ENCODE data around the gene RAPGEF2. TPM values are rescaled to one million over a fixed set of nuclear protein-coding genes. Genes with fewer than 3 reads are reported as not detected.

Gene RAPGEF2
- total and polyA plus RNA-seq, 10 of the 15 experiments (the other 5 are each of a cell fraction or from before 2014, with no cell fraction given), result 0.31 to 24.0 (median 2.9) TPM

GRCh38 chr4:159303435-159303834 is 200.6 kb downstream of the RAPGEF2 start:
- Histone ChIP-seq H3K9me3 (replicated peaks; ENCODE audit: control insufficient read depth, insufficient read depth, low read length) (peaks cover 2% of the 10 kb centered on the region; the same call in 1 of the 3 replicates), H4K20me1 (ENCODE audit: control insufficient read depth, insufficient read depth) (no peaks in the 10 kb centered on the region), H2AFZ (ENCODE audit: control insufficient read depth, low read depth, low read length) (no peak overlapping the region), H3K4me2 (ENCODE audit: control insufficient read depth, insufficient read depth) (no peak overlapping the region), H3K4me1 (ENCODE audit: control insufficient read depth, insufficient read depth, low read length) (no peaks in the 10 kb centered on the region), H3K36me3 (ENCODE audit: control insufficient read depth in 2 of 2, insufficient read depth in 2 of 2, low read length in 1 of 2) (no peaks in the 10 kb centered on the region), H3K4me3 (no peak overlapping the region), H3K27me3 (replicated peaks in 1 of 2; ENCODE audit: control insufficient read depth in 2 of 2, insufficient read depth in 2 of 2, low read length in 1 of 2) (no peaks in the 10 kb centered on the region), H3K27ac (ENCODE audit: control insufficient read depth, insufficient read depth) (no peak overlapping the region), H3K79me2 (ENCODE audit: control insufficient read depth, insufficient read depth, low read length) (no peaks in the 10 kb centered on the region), H3K9ac (ENCODE audit: control insufficient read depth, insufficient read depth, low read length) (no peak overlapping the region)
- POLR2A ChIA-PET, result no interaction called here
- CTCF ChIA-PET, result no interaction called here
- WGBS (ENCODE audit: insufficient coverage, insufficient replicate concordance, low lambda C conversion rate, missing lambda C conversion rate), result 98% methylated on average over 4 of the region's 4 CpGs
- DNase-seq (ENCODE audit: low read depth, low spot score) (no peak), FAIRE-seq (no peak), ATAC-seq (no peak)
- RAD21 ChIA-PET (ENCODE audit: unreplicated experiment), result no interaction called here
- SMC1A ChIA-PET (ENCODE audit: uncharacterized antibody, unreplicated experiment), result no interaction called here
- in situ Hi-C loops (cut with MboI) (no loop called here), intact Hi-C loops (cut with micrococcal nuclease; ENCODE audit: unreplicated experiment) (no loop called here)
- BruUV-seq (replicated peaks), result no TSS peak
- no peak for TF ChIP-seq ZNF687 (IDR thresholded peaks at IDR 0.05)
- no peak for TF ChIP-seq E4F1 (IDR thresholded peaks at IDR 0.05; ENCODE audit: borderline replicate concordance, partially characterized antibody)
- no peak for TF ChIP-seq KAT2A (conservative IDR thresholded peaks at IDR 0.05; ENCODE audit: control insufficient read depth, low read depth, low read length)
- no peak for TF ChIP-seq ZBED1 (IDR thresholded peaks at IDR 0.05; ENCODE audit: borderline replicate concordance)
- no peak for TF ChIP-seq TBL1XR1 (IDR thresholded peaks at IDR 0.05; ENCODE audit: low read depth, low read length)
- no peak for TF ChIP-seq FOXK2 (IDR thresholded peaks at IDR 0.05)
- TF ChIP-seq ZBTB4 (CRISPR knock-in tag; IDR thresholded peaks at IDR 0.05), result no peak
- no peak for TF ChIP-seq JUND (IDR thresholded peaks at IDR 0.05; ENCODE audit: low read depth, low read length)
- TF ChIP-seq KDM1A (IDR thresholded peaks at IDR 0.05; ENCODE audit: borderline replicate concordance), result no peak
- TF ChIP-seq CHD4 (IDR thresholded peaks at IDR 0.05), result no peak
- TF ChIP-seq NR2C1 (IDR thresholded peaks at IDR 0.05), result no peak
- TF ChIP-seq NKRF (conservative IDR thresholded peaks at IDR 0.05), result no peak
- TF ChIP-seq FOXM1 (IDR thresholded peaks at IDR 0.05; ENCODE audit: low read depth, low read length), result no peak
- TF ChIP-seq DPF2 (IDR thresholded peaks at IDR 0.05), result no peak
- TF ChIP-seq YY1 (IDR thresholded peaks at IDR 0.05; ENCODE audit: low read depth, low read length), result no peak
